Activated naive CD4-positive, alpha-beta T cell treated with anti-CD3 and anti-CD28 coated beads for 36 hours (primary cell): ENCODE measurements around the gene GABRB2. TPM values are rescaled to one million over a fixed set of nuclear protein-coding genes. Genes with fewer than 3 reads are reported as not detected.

Experiments used
- CTCF ChIA-PET: fragments of 350-600 bp; sonication (Branson Sonifier 250); formaldehyde crosslinking; loops from one replicate; lab custom pipeline; 2021; ENCODE audit warnings: antibody characterized with exemption; lab: Charles Lee
- DNase-seq: peaks from one replicate; pipeline ENCODE4 v3.0.0-alpha.2; 2020
- H3K27ac Mint-ChIP-seq: one replicate; pipeline ENCODE4 v1.8.0; 2021; ENCODE audit warnings: mild to moderate bottlenecking, mixed read lengths
- H3K27me3 Mint-ChIP-seq: one replicate; pipeline ENCODE4 v1.8.0; 2021; ENCODE audit warnings: low read depth, mixed read lengths
- H3K36me3 Mint-ChIP-seq: one replicate; pipeline ENCODE4 v1.8.0; 2021; ENCODE audit warnings: low read depth, mixed read lengths
- H3K4me1 Mint-ChIP-seq: one replicate; pipeline ENCODE4 v1.8.0; 2021; ENCODE audit warnings: low read depth, mixed read lengths
- H3K4me3 Mint-ChIP-seq: one replicate; pipeline ENCODE4 v1.8.0; 2021; ENCODE audit warnings: mild to moderate bottlenecking, moderate library complexity, mixed read lengths
- H3K9me3 Mint-ChIP-seq: one replicate; pipeline ENCODE4 v1.8.0; 2021; ENCODE audit warnings: mixed read lengths
- intact Hi-C: fragments of 100-400 bp; cut with micrococcal nuclease; formaldehyde crosslinking; loops from one replicate; pipeline ENCODE4 v1.15.1; 2023
- total RNA-seq, 2 experiments: library from RNA; stranded (reverse); gene quantifications; one replicate each; pipeline ENCODE4 v1.2.3, GENCODE V29; 2021

Gene GABRB2
- total RNA-seq, 2 experiments from 2014 or later = not detected

- CTCF ChIA-PET = no interaction called here
- H3K27ac Mint-ChIP-seq = no peak overlapping the region
- no peaks in the 10 kb centered on the region for H3K4me1 Mint-ChIP-seq
- intact Hi-C loops = no loop called here
- H3K27me3 Mint-ChIP-seq = no peaks in the 10 kb centered on the region
- no peak overlapping the region for H3K4me3 Mint-ChIP-seq
- no peak for DNase-seq
- peaks cover 2% of the 10 kb centered on the region for H3K9me3 Mint-ChIP-seq
- H3K36me3 Mint-ChIP-seq = no peaks in the 10 kb centered on the region
Observed at GRCh38 chr5:161467703-161468102, 78.8 kb downstream of the GABRB2 start.

DNA sequence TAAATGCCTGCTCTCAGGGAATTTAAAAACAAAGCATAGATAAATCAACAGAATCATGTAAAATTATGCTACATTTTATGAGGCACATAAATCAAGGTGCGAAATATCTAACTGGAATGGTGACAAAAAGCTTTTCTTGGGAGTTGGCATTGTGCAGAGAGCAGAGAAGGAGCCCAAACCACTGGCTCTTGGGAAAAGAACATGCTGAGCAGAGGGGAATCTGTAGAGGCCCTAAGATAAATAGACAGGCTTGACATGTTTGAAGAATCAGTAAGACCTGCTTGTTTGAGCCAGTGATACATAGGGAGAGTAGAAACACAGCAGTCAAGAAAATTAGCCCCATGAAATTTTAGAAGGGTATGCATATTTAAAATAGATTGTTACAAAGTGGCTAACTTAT is 85.8 kb downstream of the GABRB2 start:
- peaks cover 2% of the 10 kb centered on the region for H3K9me3 Mint-ChIP-seq
- no peak overlapping the region for H3K27ac Mint-ChIP-seq
- CTCF ChIA-PET = no interaction called here
- H3K36me3 Mint-ChIP-seq = no peaks in the 10 kb centered on the region
- no peak overlapping the region for H3K4me3 Mint-ChIP-seq
- H3K27me3 Mint-ChIP-seq = no peaks in the 10 kb centered on the region
- no peaks in the 10 kb centered on the region for H3K4me1 Mint-ChIP-seq
- intact Hi-C loops = no loop called here
- DNase-seq = no peak

- no peaks in the 10 kb centered on the region for H3K4me1 Mint-ChIP-seq
- no peak overlapping the region for H3K27ac Mint-ChIP-seq
- H3K4me3 Mint-ChIP-seq = no peak overlapping the region
- no peaks in the 10 kb centered on the region for H3K36me3 Mint-ChIP-seq
- no peaks in the 10 kb centered on the region for H3K27me3 Mint-ChIP-seq
- no peak for DNase-seq
- H3K9me3 Mint-ChIP-seq = no peaks in the 10 kb centered on the region
- CTCF ChIA-PET = interaction anchor here (1.2 kb wide), 1 partner anchor 13 kb away, joined by 3 read pairs; no protein-coding TSS in a partner anchor
- intact Hi-C loops = no loop called here
Observed at GRCh38 chr5:161446655-161447054, 99.9 kb downstream of the GABRB2 start.

DNA sequence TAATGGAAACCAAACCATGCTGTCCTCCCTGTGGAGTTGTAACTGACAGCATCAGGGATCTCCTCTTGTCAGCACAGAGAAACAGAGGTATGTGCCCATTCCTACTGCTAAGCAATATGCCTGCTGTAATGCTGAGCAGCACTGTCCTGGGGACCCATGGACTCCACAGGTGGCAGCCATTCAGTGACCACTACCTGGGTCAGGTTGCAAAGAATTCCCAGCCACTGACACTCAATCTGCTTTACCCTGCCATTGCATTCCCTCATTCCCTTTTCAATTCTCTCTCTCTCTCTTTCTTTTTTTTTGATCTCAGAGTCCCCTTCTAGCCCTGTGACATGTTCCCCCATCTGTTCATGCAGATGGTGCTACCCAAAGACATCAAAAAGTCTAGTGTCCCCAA is 104.1 kb downstream of the GABRB2 start:
- Mint-ChIP-seq H3K4me3 (no peak overlapping the region), H3K27ac (no peak overlapping the region), H3K27me3 (no peaks in the 10 kb centered on the region), H3K36me3 (no peaks in the 10 kb centered on the region), H3K9me3 (peaks cover 7% of the 10 kb centered on the region), H3K4me1 (no peaks in the 10 kb centered on the region)
- CTCF ChIA-PET = no interaction called here
- intact Hi-C loops = no loop called here
- no peak for DNase-seq

DNA sequence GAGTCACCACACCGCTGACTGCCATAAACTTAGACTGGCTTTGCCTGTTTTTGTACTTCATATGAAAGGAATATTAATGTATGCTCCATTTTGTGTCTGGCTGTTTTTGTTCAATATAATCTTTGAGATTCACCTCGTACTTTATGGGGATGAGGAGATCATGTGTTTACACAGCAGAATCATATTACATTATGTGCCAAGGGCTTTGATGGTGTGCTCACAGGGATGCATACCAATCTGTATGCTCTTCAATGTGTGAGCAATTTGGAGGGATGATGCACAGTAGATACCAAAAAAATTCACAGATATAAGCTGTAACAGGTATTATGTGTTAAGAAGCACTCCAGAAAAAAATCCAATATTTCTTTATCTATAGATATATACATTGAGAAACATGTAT is 113.7 kb downstream of the GABRB2 start:
- intact Hi-C loops = no loop called here
- Mint-ChIP-seq H3K27ac (no peak overlapping the region), H3K4me1 (no peaks in the 10 kb centered on the region), H3K4me3 (no peak overlapping the region), H3K27me3 (no peaks in the 10 kb centered on the region), H3K36me3 (no peaks in the 10 kb centered on the region), H3K9me3 (no peaks in the 10 kb centered on the region)
- CTCF ChIA-PET = interaction anchor here (1.2 kb wide), 1 partner anchor 13 kb away, joined by 3 read pairs; no protein-coding TSS in a partner anchor
- no peak for DNase-seq

GRCh38 chr5:161431963-161432362 is 114.6 kb downstream of the GABRB2 start:
- Mint-ChIP-seq H3K27me3 (no peaks in the 10 kb centered on the region), H3K4me3 (no peak overlapping the region), H3K27ac (no peak overlapping the region), H3K4me1 (no peaks in the 10 kb centered on the region), H3K36me3 (no peaks in the 10 kb centered on the region), H3K9me3 (no peaks in the 10 kb centered on the region)
- DNase-seq = no peak
- CTCF ChIA-PET = no interaction called here
- intact Hi-C loops = no loop called here

DNA sequence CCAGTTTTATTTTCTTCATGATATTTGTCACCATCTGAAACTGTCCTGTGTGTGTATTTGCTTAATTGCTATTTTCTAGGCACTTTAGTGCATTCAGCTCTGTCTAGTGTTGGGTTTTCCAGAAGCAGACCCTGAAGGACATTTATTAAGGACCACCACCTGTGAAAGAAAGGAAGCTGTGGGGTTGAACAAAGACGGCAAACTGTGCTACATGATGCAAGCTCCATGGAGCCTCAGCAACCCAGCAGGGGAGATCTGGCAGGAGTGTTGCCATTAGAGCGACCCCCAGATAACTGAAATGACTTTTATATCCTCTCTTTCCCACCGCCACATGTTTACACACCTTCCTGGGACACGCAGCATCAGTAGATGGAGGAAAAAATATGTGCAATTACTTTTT is 125.5 kb downstream of the GABRB2 start:
- no peaks in the 10 kb centered on the region for H3K9me3 Mint-ChIP-seq
- no peak for DNase-seq
- intact Hi-C loops = no loop called here
- CTCF ChIA-PET = no interaction called here
- H3K36me3 Mint-ChIP-seq = no peaks in the 10 kb centered on the region
- no peaks in the 10 kb centered on the region for H3K4me1 Mint-ChIP-seq
- no peaks in the 10 kb centered on the region for H3K27me3 Mint-ChIP-seq
- H3K27ac Mint-ChIP-seq = no peak overlapping the region
- H3K4me3 Mint-ChIP-seq = no peak overlapping the region

DNA sequence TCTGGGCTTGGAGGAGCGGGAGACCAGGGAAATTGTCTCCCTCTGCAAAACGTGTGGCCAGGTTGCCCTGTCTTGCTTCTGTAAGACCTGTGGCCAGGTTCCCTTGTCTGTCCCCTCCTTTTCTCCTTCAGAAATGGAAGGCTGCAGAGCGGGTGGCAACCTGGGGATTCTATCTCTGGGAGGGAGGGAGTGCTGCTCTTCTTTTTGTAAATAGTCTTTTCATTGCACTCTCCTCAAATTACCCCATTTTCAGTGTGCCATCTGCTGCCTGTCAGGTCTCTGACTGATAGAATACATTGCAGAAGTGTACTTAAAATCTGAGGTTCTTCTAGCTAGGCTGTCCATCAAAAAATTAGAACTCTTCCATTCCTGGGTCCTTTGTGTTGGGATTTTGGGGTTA is 126.0 kb downstream of the GABRB2 start:
- H3K36me3 Mint-ChIP-seq = no peaks in the 10 kb centered on the region
- no peaks in the 10 kb centered on the region for H3K9me3 Mint-ChIP-seq
- no peak overlapping the region for H3K27ac Mint-ChIP-seq
- no peak overlapping the region for H3K4me3 Mint-ChIP-seq
- no peak for DNase-seq
- no peaks in the 10 kb centered on the region for H3K27me3 Mint-ChIP-seq
- intact Hi-C loops = no loop called here
- CTCF ChIA-PET = no interaction called here
- H3K4me1 Mint-ChIP-seq = no peaks in the 10 kb centered on the region

DNA sequence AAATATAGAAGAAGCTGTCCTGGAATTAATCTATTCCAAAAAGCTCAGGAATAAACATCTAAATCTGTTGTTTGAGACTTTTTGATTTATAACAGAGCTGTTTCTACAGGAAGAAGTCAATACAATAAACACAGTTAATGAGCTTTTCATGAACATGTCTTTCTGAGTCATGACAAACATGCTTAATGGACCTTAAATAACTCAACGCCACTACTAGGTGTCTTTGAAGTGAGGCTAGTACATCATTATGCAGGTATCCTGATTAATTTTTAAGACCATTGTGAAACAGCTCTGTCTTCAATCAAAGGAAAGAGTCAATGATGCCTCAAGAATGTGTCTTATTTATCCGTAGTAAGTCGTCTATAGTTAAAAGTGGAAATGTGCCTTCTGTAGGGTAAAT is 131.6 kb downstream of the GABRB2 start:
- no peak for DNase-seq
- intact Hi-C loops = no loop called here
- no peaks in the 10 kb centered on the region for H3K4me1 Mint-ChIP-seq
- no peak overlapping the region for H3K4me3 Mint-ChIP-seq
- no peaks in the 10 kb centered on the region for H3K36me3 Mint-ChIP-seq
- peaks cover 2% of the 10 kb centered on the region for H3K9me3 Mint-ChIP-seq
- no peaks in the 10 kb centered on the region for H3K27me3 Mint-ChIP-seq
- CTCF ChIA-PET = no interaction called here
- H3K27ac Mint-ChIP-seq = no peak overlapping the region

GRCh38 chr5:161414037-161414436 is 132.5 kb downstream of the GABRB2 start:
- no peak for DNase-seq
- Mint-ChIP-seq H3K27ac (no peak overlapping the region), H3K9me3 (peaks cover 2% of the 10 kb centered on the region), H3K4me3 (no peak overlapping the region), H3K27me3 (no peaks in the 10 kb centered on the region), H3K36me3 (no peaks in the 10 kb centered on the region), H3K4me1 (no peaks in the 10 kb centered on the region)
- CTCF ChIA-PET = no interaction called here
- intact Hi-C loops = no loop called here

- no peaks in the 10 kb centered on the region for H3K27me3 Mint-ChIP-seq
- CTCF ChIA-PET = no interaction called here
- no peak overlapping the region for H3K4me3 Mint-ChIP-seq
- intact Hi-C loops = no loop called here
- no peaks in the 10 kb centered on the region for H3K36me3 Mint-ChIP-seq
- H3K9me3 Mint-ChIP-seq = peaks cover 2% of the 10 kb centered on the region
- H3K27ac Mint-ChIP-seq = no peak overlapping the region
- no peak for DNase-seq
- no peaks in the 10 kb centered on the region for H3K4me1 Mint-ChIP-seq
Observed at GRCh38 chr5:161412792-161413191, 133.7 kb downstream of the GABRB2 start.

- Mint-ChIP-seq H3K27me3 (no peaks in the 10 kb centered on the region), H3K36me3 (no peaks in the 10 kb centered on the region), H3K4me3 (no peak overlapping the region), H3K4me1 (no peaks in the 10 kb centered on the region), H3K9me3 (peaks cover 2% of the 10 kb centered on the region), H3K27ac (no peak overlapping the region)
- no peak for DNase-seq
- CTCF ChIA-PET = no interaction called here
- intact Hi-C loops = no loop called here
Observed at GRCh38 chr5:161411156-161411555, 135.4 kb downstream of the GABRB2 start.

DNA sequence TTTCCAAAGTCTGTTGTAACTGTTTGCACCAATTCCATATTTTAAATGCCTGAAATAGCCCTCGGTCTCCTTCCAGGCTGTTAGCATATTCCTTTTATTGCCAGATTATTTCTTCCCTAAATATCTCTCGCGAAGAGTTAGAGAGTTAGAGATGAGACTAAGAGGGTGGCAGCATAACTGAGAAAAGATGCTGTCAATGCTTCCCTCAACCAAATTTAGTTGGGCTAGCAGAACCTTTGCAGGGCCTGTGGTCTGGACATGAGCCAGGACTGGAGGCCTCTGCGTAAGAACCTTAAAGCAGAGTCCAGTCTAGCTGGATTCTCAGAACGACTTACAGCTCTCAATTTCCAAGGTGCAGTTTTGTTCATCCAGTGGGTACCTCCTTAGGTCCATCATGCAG is 135.9 kb downstream of the GABRB2 start:
- DNase-seq = no peak
- CTCF ChIA-PET = no interaction called here
- Mint-ChIP-seq H3K27me3 (no peaks in the 10 kb centered on the region), H3K4me1 (no peaks in the 10 kb centered on the region), H3K9me3 (peaks cover 2% of the 10 kb centered on the region), H3K36me3 (no peaks in the 10 kb centered on the region), H3K27ac (no peak overlapping the region), H3K4me3 (no peak overlapping the region)
- intact Hi-C loops = no loop called here

DNA sequence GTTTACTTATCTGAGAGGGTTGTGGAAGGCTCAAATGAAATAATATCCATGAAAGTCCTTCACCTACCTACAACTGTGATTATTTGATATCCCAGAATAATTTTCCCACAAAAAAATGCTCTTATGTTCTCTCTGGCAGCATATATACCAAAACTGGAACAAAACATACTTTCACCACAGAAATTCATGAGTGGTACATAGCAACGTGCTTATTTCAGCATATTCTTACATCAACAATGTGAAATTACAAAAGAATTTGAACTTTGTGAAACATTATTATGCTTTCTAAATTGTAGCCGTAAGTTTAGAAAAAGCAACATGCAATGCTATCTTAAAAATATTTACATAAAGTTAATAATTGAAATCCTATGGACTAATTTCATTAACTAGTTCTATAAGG is 137.1 kb downstream of the GABRB2 start:
- H3K4me1 Mint-ChIP-seq = no peaks in the 10 kb centered on the region
- CTCF ChIA-PET = no interaction called here

More for the DNA sequence above, 137.1 kb downstream of the GABRB2 start:
- Mint-ChIP-seq H3K9me3 (peaks cover 2% of the 10 kb centered on the region), H3K36me3 (no peaks in the 10 kb centered on the region), H3K27ac (no peak overlapping the region), H3K4me3 (no peak overlapping the region), H3K27me3 (no peaks in the 10 kb centered on the region)
- DNase-seq = no peak
- intact Hi-C loops = no loop called here
